GM23338 (cell line): ENCODE results near the gene GNAO1.

Source experiments
- CREB1 ChIP-seq: fragments of 250-450 bp; sonication (Bioruptor Pico); IDR thresholded peaks from 2 replicates; pipeline ENCODE4 v1.5.0; 2020; ENCODE audit warnings: low read depth, mild to moderate bottlenecking, moderate library complexity
- EZH2 ChIP-seq: fragments of 200-600 bp; sonication (generic); IDR thresholded peaks from one replicate; pipeline ENCODE4 v1.8.0; 2017; ENCODE audit warnings: antibody characterized with exemption, mild to moderate bottlenecking, low read depth; ENCODE audit not compliant: unreplicated experiment
- EZH2phosphoT487 ChIP-seq: fragments of 200-600 bp; sonication (generic); IDR thresholded peaks from one replicate; pipeline ENCODE4 v1.8.1; 2018; ENCODE audit warnings: antibody characterized with exemption; ENCODE audit not compliant: unreplicated experiment
- JUNB ChIP-seq: IDR thresholded peaks from one replicate; pipeline ENCODE4 v1.6.1; 2016; ENCODE audit warnings: antibody characterized with exemption; ENCODE audit not compliant: unreplicated experiment
- NANOG ChIP-seq: IDR thresholded peaks from 2 replicates; pipeline ENCODE4 v1.6.1; 2016; ENCODE audit warnings: antibody characterized with exemption, borderline replicate concordance
- POLR2AphosphoS5 ChIP-seq: IDR thresholded peaks from 2 replicates; pipeline ENCODE4 v1.6.1; 2016; ENCODE audit warnings: antibody characterized with exemption, low read depth
- STAT1 ChIP-seq: IDR thresholded peaks from one replicate; pipeline ENCODE4 v1.6.1; 2016; ENCODE audit warnings: antibody characterized with exemption; ENCODE audit not compliant: unreplicated experiment
- ZNF331 ChIP-seq: fragments of 250-450 bp; sonication (Bioruptor Pico); IDR thresholded peaks from 2 replicates; pipeline ENCODE4 v1.5.0; 2020; ENCODE audit warnings: low read depth, mild to moderate bottlenecking, moderate library complexity
- TF ChIP-seq, protein P1 (sequence below), 2 experiments: fragments of 200-600 bp in 1 of 2; sonication (generic) in 1 of 2; conservative IDR thresholded peaks; 2 replicates each; pipeline versions ENCODE4 v1.5.1 to v1.6.1; 2016 to 2017; ENCODE audit warnings: antibody characterized with exemption in 2 of 2, low read depth in 2 of 2, mild to moderate bottlenecking in 2 of 2, moderate library complexity in 1 of 2
- TF ChIP-seq, protein P2 (sequence below): IDR thresholded peaks from one replicate; pipeline ENCODE4 v1.6.1; 2018; ENCODE audit warnings: antibody characterized with exemption; ENCODE audit not compliant: unreplicated experiment
- TF ChIP-seq, protein P3 (sequence below): fragments of 250-450 bp; sonication (Bioruptor Pico); IDR thresholded peaks from 2 replicates; pipeline ENCODE4 v1.5.0; 2020; ENCODE audit warnings: mild to moderate bottlenecking, moderate library complexity
- TF ChIP-seq, protein P4 (sequence below): IDR thresholded peaks from 2 replicates; pipeline ENCODE4 v1.6.1; 2016; ENCODE audit warnings: antibody characterized with exemption

DNA sequence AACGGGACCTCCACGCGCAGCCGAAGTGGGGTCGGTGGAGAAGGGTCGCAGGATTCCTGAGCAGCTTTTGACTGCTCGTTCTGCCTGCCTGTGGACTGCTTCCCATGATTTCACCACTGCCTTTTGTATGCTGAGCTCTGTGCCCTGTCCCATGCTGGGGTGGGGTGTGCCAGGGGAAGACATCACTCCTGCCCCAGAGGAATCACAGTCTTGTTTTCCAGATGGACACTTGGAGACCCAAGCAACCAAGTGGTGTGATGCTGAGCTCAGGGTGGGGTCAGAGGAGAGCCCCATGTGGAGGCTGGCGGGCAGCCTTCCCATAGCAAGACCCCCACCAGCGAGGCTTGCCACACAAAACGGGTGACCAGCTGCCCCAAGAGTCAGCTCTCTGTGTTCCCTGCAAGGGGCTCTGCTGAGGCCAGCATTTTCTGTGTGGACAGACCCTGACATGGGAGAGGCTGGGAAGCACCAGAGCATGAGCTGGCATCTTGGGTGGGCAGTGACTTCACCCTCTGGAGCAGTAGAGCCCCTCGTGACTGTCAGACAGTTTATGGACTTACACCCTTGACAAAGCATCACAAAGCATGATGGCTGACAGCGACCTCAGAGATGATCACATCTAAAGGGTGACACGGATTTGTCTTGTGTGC, 111.9 kb downstream of the GNAO1 start:
- TF ChIP-seq, protein P1, sequence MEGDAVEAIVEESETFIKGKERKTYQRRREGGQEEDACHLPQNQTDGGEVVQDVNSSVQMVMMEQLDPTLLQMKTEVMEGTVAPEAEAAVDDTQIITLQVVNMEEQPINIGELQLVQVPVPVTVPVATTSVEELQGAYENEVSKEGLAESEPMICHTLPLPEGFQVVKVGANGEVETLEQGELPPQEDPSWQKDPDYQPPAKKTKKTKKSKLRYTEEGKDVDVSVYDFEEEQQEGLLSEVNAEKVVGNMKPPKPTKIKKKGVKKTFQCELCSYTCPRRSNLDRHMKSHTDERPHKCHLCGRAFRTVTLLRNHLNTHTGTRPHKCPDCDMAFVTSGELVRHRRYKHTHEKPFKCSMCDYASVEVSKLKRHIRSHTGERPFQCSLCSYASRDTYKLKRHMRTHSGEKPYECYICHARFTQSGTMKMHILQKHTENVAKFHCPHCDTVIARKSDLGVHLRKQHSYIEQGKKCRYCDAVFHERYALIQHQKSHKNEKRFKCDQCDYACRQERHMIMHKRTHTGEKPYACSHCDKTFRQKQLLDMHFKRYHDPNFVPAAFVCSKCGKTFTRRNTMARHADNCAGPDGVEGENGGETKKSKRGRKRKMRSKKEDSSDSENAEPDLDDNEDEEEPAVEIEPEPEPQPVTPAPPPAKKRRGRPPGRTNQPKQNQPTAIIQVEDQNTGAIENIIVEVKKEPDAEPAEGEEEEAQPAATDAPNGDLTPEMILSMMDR (conservative IDR thresholded peaks at IDR 0.05; ENCODE audit: low read depth in 2 of 2), result no peak
- TF ChIP-seq POLR2AphosphoS5, result no peak
- TF ChIP-seq, protein P2, sequence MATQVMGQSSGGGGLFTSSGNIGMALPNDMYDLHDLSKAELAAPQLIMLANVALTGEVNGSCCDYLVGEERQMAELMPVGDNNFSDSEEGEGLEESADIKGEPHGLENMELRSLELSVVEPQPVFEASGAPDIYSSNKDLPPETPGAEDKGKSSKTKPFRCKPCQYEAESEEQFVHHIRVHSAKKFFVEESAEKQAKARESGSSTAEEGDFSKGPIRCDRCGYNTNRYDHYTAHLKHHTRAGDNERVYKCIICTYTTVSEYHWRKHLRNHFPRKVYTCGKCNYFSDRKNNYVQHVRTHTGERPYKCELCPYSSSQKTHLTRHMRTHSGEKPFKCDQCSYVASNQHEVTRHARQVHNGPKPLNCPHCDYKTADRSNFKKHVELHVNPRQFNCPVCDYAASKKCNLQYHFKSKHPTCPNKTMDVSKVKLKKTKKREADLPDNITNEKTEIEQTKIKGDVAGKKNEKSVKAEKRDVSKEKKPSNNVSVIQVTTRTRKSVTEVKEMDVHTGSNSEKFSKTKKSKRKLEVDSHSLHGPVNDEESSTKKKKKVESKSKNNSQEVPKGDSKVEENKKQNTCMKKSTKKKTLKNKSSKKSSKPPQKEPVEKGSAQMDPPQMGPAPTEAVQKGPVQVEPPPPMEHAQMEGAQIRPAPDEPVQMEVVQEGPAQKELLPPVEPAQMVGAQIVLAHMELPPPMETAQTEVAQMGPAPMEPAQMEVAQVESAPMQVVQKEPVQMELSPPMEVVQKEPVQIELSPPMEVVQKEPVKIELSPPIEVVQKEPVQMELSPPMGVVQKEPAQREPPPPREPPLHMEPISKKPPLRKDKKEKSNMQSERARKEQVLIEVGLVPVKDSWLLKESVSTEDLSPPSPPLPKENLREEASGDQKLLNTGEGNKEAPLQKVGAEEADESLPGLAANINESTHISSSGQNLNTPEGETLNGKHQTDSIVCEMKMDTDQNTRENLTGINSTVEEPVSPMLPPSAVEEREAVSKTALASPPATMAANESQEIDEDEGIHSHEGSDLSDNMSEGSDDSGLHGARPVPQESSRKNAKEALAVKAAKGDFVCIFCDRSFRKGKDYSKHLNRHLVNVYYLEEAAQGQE, result no peak
- no peak for TF ChIP-seq EZH2
- TF ChIP-seq ZNF331 (CRISPR knock-in tag), result no peak
- no peak for TF ChIP-seq NANOG
- TF ChIP-seq EZH2phosphoT487, result no peak
- TF ChIP-seq, protein P3, sequence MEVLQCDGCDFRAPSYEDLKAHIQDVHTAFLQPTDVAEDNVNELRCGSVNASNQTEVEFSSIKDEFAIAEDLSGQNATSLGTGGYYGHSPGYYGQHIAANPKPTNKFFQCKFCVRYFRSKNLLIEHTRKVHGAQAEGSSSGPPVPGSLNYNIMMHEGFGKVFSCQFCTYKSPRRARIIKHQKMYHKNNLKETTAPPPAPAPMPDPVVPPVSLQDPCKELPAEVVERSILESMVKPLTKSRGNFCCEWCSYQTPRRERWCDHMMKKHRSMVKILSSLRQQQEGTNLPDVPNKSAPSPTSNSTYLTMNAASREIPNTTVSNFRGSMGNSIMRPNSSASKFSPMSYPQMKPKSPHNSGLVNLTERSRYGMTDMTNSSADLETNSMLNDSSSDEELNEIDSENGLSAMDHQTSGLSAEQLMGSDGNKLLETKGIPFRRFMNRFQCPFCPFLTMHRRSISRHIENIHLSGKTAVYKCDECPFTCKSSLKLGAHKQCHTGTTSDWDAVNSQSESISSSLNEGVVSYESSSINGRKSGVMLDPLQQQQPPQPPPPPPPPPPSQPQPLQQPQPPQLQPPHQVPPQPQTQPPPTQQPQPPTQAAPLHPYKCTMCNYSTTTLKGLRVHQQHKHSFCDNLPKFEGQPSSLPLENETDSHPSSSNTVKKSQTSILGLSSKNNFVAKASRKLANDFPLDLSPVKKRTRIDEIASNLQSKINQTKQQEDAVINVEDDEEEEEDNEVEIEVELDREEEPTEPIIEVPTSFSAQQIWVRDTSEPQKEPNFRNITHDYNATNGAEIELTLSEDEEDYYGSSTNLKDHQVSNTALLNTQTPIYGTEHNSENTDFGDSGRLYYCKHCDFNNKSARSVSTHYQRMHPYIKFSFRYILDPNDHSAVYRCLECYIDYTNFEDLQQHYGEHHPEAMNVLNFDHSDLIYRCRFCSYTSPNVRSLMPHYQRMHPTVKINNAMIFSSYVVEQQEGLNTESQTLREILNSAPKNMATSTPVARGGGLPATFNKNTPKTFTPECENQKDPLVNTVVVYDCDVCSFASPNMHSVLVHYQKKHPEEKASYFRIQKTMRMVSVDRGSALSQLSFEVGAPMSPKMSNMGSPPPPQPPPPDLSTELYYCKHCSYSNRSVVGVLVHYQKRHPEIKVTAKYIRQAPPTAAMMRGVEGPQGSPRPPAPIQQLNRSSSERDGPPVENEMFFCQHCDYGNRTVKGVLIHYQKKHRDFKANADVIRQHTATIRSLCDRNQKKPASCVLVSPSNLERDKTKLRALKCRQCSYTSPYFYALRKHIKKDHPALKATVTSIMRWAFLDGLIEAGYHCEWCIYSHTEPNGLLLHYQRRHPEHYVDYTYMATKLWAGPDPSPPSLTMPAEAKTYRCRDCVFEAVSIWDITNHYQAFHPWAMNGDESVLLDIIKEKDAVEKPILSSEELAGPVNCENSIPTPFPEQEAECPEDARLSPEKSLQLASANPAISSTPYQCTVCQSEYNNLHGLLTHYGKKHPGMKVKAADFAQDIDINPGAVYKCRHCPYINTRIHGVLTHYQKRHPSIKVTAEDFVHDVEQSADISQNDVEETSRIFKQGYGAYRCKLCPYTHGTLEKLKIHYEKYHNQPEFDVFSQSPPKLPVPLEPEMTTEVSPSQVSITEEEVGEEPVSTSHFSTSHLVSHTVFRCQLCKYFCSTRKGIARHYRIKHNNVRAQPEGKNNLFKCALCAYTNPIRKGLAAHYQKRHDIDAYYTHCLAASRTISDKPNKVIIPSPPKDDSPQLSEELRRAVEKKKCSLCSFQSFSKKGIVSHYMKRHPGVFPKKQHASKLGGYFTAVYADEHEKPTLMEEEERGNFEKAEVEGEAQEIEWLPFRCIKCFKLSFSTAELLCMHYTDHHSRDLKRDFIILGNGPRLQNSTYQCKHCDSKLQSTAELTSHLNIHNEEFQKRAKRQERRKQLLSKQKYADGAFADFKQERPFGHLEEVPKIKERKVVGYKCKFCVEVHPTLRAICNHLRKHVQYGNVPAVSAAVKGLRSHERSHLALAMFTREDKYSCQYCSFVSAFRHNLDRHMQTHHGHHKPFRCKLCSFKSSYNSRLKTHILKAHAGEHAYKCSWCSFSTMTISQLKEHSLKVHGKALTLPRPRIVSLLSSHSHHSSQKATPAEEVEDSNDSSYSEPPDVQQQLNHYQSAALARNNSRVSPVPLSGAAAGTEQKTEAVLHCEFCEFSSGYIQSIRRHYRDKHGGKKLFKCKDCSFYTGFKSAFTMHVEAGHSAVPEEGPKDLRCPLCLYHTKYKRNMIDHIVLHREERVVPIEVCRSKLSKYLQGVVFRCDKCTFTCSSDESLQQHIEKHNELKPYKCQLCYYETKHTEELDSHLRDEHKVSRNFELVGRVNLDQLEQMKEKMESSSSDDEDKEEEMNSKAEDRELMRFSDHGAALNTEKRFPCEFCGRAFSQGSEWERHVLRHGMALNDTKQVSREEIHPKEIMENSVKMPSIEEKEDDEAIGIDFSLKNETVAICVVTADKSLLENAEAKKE, result no peak
- TF ChIP-seq CREB1 (CRISPR knock-in tag), result no peak
- TF ChIP-seq, protein P4, sequence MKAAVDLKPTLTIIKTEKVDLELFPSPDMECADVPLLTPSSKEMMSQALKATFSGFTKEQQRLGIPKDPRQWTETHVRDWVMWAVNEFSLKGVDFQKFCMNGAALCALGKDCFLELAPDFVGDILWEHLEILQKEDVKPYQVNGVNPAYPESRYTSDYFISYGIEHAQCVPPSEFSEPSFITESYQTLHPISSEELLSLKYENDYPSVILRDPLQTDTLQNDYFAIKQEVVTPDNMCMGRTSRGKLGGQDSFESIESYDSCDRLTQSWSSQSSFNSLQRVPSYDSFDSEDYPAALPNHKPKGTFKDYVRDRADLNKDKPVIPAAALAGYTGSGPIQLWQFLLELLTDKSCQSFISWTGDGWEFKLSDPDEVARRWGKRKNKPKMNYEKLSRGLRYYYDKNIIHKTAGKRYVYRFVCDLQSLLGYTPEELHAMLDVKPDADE, result no peak
- TF ChIP-seq JUNB, result no peak
- TF ChIP-seq STAT1, result no peak
